ENCODE data around the gene STRIP2.
"Not testable (repeated sequence)": the region's sequence is repeated elsewhere in the genome, so short reads cannot be mapped to it uniquely, and the experiment has no call there.

STRIP2 gene

DNA sequence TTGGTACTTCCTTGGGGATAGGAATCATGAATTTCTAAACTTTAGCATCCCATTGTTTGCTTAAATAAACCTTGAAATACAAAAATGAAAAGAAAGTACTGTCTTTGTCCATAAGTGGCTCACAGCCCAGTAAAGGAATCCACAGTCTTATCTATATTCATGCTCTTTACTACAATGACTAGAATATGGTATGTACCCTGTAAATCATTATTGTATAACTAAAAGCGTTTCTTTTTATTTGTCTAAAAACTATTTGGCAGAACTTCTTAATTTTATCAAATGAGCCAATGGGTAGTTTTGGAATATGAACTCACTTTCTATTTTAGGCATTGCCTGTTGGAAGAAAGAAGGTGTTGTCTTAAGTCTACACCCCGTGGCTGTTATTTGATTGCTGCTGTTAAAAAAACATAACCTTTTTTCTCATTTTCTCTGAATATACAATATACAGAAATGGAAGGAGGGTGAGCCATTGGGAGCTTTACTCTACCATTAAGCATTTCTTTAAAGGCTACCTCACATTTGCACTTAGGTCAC, 12.4 kb upstream of the STRIP2 start:
- DNase-seq (ENCODE audit: low spot score): no peak

DNA sequence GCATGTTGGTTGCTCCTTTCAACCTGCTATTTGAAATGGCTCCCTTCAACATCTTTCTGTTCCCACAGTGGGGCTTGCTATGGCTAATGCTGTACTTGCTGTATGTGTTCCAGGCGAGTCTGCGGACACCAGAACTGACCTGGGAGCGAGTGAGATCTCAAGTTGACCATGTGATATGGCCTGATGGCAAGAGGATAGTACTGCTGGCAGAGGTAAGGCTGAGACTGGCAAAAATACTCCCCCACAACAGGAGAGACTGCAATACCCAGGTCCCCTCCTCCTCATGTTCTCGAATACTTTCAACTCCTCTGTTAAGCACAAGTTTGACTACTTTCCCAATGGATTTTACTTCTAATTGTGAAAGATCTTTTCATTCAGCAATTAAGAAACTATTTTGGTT, 11.5 kb upstream of the STRIP2 start:
- DNase-seq (ENCODE audit: low spot score): no peak

DNA sequence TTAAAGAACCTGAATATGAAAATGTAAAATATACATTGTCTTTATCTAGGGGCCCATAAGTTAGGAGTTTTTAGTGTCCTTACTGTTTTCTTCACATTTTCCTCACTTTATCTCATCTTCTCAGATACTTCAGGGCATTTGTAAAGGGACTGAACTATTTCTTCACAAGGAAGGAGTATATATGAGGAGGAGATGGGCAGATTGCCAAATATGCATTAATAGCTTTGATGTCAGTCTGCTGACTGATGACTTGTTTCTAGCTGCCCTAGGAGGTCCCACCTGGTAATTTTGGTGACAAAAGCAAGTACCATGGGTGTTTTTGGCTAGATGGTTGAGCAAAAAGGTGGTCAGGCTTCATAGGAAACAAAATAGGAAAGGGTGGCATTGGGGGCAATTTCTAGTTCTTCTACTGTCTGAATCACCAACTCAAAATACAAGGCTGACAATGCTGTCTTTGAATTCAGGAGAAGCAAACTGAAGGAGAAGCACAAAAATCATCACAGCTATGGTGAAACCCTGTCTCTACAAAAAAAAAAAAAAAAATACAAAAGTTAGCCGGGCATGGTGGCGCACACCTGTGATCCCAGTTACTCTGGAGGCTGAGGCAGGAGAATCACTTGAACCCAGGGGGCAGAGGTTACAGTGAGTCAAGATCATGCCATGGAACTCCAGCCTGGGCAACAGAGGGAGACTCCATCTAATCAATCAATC, 10.4 kb upstream of the STRIP2 start:
- DNase-seq (ENCODE audit: low spot score): peak; percentile 38

DNA sequence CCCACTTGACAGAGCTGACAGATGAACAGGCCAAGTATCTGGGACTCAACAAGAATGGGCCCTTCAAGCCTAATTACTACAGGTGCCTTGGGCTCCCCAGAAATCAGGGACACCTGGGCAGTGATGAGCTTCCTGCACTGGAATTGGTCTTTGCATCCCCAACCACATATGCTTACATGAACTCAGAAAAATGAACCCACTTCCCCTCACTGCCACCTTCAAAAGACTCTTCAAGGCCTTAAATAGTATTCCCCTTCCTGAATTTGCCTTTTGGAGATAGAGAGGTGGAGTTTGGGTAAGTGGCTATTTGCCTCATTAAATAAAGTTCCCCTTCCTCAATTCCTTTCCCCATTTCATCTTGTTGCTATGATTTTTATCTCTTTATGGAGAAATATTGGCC, 7.8 kb upstream of the STRIP2 start:
- no peak for DNase-seq (ENCODE audit: low spot score)

DNA sequence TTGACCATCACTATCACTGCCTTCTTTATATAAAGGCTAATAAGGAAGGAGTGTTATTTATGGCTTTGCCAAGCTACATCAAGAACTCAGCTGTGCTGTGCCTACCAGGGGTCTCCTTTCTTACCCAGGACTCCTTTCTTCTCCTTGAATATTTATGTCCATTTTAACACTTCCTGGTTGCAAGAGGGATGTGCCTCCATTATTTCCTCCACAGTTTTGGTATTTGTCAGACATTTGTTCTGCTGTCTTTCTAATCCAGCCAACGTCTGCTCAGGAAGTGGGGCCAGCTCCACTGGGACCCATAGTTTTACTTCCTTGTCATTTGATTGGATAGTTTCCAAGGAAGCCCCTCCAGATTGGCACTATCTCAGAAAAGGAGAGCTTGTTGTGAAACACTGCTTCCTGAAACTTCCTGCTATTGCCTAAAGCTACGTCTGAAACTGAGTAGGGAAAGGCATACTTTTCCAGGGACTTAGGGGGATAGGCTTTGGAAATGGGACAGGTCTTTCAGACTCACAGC, 6.6 kb upstream of the STRIP2 start:
- no peak for DNase-seq (ENCODE audit: low spot score)

DNA sequence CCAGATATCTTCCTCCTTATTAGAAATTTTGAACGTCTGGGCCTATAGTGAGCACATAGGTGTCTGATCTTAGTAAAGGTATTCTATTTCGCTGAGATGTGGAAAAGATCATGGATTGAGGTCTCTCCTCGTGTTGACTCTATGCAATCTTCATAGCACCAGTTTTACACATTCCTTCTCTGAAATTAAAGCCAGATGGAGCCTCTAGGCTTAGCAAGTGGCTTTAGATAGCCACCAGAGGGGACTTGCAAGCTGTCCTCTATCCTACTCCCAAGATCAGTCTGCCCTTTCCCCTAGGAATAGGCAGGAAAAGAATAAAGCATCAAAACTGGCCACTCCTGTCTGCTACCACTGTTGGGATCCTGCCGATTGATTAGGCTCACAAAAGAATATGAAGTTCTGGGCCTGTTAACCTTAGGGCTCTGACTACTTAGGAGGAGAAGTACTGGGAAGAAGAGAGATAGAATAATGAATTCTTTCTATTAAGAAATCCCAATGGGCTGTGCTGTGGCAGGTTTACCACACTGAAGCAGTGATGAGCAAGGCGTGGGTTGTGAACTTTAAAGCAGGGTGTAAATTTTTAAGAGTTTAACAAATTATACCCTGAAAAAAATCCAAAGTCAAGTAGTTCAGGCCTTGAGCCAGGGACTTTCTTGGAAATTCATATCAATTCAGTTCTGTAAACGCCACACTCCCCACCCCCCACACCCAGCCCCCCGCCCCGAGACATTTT, 2.2 kb upstream of the STRIP2 start:
- DNase-seq (ENCODE audit: low spot score): no peak

DNA sequence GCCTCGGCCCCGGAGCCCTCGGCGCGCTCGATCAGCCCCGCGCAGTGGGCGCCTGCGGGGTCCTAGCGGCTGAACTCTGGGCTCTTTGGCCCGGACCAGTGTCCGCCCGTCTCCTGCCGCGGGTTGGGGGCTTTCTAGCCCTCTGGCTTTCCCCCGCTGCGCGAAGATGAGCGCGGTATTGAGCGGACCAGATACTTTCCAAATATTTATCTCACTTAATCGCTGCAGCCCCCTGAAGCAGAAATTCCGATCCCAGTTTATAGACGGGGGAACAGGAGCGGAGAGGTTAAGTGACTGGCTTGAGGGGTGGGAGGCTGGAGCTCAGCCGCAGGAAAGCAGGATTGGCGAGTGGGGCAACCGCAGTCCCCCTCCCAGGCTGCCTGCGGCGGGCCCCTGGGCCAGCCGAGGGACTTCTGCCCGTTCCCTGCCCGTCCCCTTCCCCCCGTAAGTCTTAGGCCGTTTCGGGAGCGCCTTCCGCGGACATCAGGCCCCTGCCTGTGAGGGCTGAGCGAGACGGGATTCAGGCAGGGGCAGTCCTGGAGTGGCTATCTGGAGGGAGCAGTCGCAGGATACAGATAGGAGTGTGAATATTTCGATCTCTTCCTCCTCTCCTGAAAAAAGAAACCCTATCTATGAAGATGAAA, 565 bp downstream of the STRIP2 start:
- peak; percentile 22 for DNase-seq (ENCODE audit: low spot score)

DNA sequence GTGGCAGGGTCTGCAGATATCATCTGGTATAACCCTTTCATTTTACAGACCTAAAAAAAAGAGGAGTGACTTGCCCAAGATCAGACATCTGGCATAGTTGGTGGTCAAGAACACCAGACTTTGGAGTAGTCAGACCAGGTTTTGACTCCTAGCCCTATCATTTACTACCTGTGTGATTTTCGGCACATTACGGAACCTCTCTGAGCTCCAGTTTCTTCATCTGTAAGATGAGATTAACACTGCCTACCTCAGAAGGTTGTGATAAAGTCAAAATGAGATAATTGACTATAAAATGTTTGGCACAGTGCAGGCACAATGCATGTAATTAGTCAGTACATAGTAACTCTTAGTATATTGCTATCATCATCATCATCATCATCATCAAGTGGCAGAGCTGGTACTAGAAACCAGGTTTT, 1.2 kb downstream of the STRIP2 start:
- no peak for DNase-seq (ENCODE audit: low spot score)

DNA sequence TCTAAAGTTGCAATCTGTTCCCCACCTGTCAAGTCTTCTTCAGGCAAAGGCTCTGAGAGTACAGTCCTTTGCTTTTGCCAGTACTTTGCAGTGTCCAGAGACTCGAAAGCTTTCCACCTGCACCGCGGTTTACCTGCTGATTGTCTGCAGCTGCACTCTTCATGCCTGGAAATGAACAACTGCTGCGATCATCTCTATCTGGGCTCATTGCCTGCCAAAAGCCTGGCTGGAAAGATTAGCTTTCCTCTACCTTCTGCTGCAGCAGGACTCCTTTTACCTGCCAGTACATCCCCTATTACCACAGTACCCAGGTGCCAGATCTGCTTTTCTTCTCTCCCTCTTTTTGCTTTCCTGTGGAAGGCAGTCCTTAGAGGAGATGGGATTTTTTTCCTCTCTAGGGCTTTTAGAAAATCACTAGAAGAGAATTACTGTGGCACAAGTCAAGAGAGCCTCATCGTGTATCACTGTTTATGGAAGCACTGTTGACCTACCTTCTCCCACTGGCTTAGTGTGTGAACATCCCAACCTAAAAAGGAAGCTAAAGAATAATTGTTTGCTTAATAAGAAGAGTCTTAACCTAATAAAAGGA, 2.2 kb downstream of the STRIP2 start:
- DNase-seq (ENCODE audit: low spot score): no peak

DNA sequence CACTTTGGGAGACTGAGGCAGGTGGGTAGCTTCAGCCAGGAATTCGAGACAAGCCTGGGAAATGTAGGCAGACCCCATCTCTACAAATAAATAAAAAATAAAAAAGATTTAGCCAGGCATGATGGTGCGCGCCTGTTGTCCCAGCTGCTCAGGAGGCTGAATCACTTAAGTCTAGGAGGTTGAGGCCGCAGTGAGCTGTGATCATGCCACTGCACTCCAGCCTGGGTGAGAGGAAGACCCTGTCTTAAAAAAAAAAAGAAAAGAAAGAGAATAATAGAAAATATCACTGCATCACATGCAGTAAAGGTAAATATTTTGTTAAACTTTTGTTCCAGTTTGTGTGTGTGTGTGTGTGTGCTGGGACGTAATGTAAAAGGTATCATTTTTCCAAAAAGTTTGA, 3.0 kb downstream of the STRIP2 start:
- no peak for DNase-seq (ENCODE audit: low spot score)

DNA sequence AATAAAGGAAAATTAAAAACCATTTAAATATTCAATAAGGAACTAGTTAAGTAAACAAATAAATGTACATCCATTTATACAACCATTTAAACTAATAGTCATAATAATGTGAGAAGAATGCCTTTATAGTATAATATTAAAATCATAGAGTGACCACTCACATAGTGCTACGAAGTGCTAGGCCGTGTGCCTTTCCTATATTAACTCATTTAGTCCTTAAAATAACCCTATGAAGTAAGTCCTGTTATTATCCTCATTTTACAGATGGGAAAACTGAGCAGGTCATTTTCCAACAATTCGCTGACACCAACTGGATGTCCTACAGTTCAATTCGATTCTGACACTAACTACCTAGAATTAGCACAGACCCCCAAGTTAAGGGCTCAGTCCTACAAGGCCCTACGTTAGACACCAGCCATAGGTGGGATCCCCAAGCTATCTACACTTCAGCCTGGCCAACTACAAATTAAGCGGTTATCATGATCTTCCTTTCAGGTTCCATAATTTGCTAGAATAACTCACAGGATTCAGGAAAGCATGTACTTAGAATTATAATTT, 4.1 kb downstream of the STRIP2 start:
- no peak for DNase-seq (ENCODE audit: low spot score)

DNA sequence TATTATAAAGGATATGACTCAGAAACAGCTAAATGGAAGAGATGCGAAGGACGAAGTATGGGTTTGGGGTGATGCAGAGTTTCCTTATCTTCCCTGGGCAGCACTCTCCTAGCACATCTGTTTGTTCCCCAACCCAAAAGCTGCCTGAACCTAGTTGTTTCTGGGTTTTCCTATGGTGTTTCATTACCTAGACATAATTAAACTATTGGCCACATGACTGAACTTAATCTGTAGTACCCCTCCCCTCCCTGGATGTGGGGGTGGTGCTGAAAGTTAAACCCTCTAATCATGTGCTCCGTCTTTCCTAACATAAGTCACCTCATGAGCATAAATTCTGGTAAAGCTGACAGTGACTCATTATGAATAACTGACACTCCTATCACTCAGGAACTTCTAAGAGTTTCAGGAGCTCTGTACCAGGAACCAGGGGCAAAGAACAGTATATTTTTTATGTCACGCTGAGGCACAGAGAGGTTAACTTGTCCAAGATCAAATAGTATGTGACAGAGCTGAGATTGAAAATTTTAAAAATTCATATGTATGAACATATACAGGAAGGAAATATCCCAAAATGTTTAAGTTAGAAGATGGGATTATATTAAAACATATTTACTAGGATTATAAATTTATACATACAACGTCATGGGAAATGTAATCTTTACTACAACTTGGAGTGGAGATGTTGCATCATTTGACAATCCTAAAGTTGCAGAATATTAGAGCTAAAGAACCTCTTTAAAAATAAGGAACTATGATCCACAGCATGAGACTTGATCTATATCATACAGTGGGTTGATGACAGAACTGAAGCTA, 4.8 kb downstream of the STRIP2 start:
- peak; percentile 87 for DNase-seq (ENCODE audit: low spot score)

DNA sequence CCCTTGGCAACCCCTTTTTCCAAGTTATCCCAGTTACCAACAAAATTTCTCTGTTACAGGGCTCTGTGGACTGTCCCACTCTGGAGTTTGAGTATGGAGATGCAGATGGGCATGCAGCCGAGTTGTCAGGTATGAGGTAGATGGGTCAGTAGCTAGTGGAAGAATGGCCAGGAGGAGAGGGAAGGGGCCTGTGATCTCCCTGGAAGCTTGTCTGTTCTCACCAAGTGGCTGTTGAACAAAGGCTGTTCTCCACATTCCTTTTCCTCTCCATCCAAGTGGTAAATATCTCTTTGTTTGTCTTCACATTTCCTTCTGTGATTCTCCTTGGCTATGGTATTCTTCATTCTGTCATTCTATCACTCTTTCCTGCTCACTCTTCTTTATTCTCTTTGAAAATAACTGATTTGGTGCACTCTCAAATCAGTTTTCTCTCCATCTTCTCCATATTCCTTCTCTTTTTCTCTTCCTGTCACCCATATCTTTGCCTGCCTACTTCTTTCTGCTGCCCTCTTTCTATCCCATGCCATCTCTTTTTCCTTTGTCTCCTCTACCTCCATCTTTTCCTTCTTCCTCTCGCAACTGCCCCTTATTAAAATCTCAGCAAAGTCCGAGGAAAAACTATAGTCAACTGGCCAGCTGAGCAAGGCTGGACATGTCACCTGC, 5.9 kb downstream of the STRIP2 start:
- DNase-seq (ENCODE audit: low spot score): no peak

DNA sequence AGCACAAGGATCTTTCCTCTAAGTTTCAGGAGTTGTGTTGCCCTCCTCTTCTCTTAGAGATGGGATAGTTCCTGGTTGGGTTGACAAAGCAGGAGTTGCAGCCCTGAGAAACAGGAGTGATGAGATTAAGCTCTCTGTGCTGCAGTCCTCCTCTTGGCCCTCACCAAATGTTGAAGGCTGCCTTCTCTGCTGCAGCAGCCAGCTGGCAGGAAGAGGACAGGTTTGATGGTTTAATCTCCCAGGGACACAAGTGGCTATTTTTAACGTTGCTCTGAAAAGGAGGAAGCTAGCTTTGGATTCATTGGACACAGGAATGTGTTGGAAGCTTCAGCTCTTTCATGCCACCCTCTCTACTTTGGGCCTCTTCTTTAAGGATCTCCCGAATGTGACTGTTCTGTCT, 9.4 kb downstream of the STRIP2 start:
- no peak for DNase-seq (ENCODE audit: low spot score)

DNA sequence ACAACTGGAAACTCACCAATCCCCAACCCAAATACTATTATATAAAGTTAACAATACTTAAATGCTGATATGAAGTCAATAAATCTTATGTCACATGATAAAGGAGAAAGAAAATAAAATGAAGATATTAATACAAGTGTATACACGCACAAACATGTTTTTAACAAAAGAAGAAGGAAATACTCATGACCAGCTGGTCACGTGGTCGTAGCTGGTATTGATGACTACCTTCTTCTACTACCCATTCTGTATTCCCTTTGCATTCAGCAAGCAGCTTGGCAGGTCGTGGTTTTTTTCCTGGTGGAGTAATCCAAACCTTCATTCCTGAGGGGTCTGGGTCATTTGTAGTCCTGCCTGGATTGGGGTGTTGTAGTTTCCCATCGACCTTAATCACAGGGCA, 10.5 kb downstream of the STRIP2 start:
- DNase-seq (ENCODE audit: low spot score): not testable (repeated sequence)

DNA sequence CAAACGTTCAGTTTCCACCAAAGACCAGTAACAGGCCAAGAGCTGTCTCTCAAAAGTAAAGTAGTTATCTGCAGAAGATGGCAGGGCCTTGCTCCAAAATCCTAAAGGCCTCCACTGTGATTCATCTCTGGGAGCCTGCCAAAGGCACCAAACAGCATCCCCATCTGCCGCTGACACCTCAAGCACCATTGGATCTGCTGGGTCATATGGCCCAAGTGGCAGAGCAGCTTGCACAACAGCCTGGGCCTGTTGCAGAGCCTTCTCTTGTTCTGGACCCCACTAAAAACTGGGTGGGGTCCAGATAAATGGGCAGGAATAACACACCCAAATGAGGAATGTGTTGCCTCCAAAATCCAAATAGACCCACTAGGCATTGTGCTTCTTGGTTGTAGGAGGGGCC, 12.7 kb downstream of the STRIP2 start:
- not testable (repeated sequence) for DNase-seq (ENCODE audit: low spot score)

DNA sequence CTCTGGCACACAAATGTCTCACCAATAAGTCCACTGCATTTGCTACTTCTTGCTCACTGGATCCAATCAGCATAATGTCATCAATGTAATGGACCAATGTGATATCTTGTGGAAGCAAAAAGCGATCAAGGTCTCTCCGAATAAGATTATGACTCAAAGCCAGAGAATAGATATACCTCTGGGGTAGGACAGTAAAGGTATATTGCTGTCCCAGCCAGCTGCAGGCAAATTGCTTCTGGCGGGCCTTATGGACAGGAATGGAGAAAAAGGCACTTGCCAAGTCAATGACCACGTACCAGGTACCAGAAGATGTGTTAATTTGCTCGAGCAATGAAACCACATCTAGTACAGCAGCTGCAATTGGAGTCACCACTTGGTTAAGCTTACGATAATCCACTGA, 13.2 kb downstream of the STRIP2 start:
- not testable (repeated sequence) for DNase-seq (ENCODE audit: low spot score)

DNA sequence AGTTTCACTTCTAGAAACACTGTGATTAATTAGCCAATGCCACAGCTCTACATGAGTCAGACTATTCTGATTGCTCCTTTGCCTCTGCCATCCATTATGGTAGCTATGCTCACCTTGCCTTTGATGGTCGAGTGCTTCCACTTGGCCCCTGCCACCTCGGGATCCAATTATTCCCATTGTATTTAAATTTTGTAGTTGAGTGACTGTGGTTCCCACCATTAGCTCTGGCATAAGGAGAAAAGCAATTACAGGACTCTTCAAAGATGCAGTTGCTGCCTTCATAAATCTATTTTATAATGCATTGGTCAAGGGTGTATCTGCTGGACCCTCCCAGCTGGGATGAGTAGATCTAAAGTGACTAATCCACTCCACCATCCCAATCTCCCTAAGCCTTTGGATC, 14.4 kb downstream of the STRIP2 start:
- DNase-seq (ENCODE audit: low spot score): not testable (repeated sequence)

DNA sequence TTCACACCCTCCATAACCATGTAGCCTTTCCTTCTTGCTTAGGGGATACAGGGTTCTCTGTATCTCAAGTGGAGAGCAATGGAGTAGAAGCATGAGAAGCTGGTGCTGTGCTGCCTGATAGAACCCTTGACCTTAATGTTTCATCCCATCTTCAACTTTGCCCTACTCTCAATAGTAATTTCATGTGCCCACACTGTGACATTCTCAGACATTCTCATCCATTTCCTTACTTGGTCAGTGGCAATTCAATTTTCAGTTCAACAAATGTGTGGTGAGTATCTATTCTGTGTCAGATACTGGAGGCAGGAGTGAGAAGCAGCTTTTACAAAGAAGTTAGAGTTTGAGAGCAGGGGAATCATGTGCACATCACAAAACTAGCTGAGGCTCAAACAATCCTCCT, 16.1 kb downstream of the STRIP2 start:
- DNase-seq (ENCODE audit: low spot score): no peak

DNA sequence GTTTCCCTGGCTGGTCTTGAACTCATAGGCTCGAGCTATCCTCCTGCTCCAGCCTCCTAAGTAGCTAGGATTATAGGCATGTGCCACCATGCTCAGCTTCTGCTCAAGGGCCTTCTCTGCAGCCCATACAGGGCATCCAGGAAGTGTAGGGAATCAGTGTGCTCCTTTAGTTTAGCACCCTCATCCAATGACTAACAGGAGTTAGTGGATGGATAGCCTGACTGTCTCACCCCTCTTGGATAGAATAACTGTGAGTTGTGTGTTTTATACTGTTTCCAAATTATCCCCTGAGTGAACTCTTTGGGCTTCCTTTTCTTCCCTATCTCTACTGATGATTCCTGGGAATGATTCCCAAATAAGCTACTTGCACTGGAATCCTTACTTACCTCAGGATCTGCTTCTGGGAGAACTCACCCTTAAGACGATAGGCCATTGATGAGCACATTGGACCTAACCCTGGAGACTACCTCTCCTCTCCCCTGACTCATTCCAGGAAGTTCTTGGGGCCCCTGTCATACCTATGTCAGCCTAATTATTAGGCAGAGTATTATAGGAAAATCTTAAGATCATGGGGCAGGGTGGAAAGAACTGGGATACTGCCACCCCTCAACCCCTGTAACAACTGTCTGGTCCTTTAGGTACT, 18.5 kb downstream of the STRIP2 start:
- DNase-seq (ENCODE audit: low spot score): peak; percentile 69

All from kidney tubule cell (primary cell).